ENCODE measurements around the gene TIMM10B.
"Not testable (repeated sequence)": the region's sequence is repeated elsewhere in the genome, so short reads cannot be mapped to it uniquely, and the experiment has no call there.

TIMM10B gene

GRCh38 chr11:6505577-6506240 lies 24.4 kb downstream of the TIMM10B start:
- no peak for DNase-seq (ENCODE audit: low read depth in 2 of 2)

GRCh38 chr11:6516865-6517264 lies 35.6 kb downstream of the TIMM10B start:
- DNase-seq (ENCODE audit: low read depth in 2 of 2) = no peak

GRCh38 chr11:6520265-6520664 lies 39.0 kb downstream of the TIMM10B start:
- no peak for DNase-seq (ENCODE audit: low read depth in 2 of 2)

- not testable (repeated sequence) for DNase-seq (ENCODE audit: low read depth in 2 of 2)
Measured at GRCh38 chr11:6521946-6522345, 40.6 kb downstream of the TIMM10B start.

GRCh38 chr11:6523253-6523652 lies 42.0 kb downstream of the TIMM10B start:
- DNase-seq (ENCODE audit: low read depth in 2 of 2) = no peak

- no peak for DNase-seq (ENCODE audit: low read depth in 2 of 2)
Measured at GRCh38 chr11:6526411-6527135, 45.3 kb downstream of the TIMM10B start.

- no peak for DNase-seq (ENCODE audit: low read depth in 2 of 2)
Measured at GRCh38 chr11:6529266-6529665, 48.0 kb downstream of the TIMM10B start.

GRCh38 chr11:6530848-6531247 lies 49.5 kb downstream of the TIMM10B start:
- no peak for DNase-seq (ENCODE audit: low read depth in 2 of 2)

GRCh38 chr11:6531267-6531752 lies 50.0 kb downstream of the TIMM10B start:
- no peak for DNase-seq (ENCODE audit: low read depth in 2 of 2)

Measured in stimulated activated CD4-positive, alpha-beta T cell treated with anti-CD3 and anti-CD28 coated beads, Interleukin-1b, Interleukin-23, amount 100 ng/mL, for 1 hour (primary cell).